SK-N-SH (cell line): ENCODE measurements around the gene KLB. TPM values are rescaled to one million over a fixed set of nuclear protein-coding genes. Genes with fewer than 3 reads are reported as not detected.

Experiments used
- CTCF ChIA-PET: fragments of 300-600, 350-600 bp; formaldehyde crosslinking; extraction: SDS; loops from one replicate; lab custom pipeline; 2021; lab: Yijun Ruan, JAX
- POLR2A ChIA-PET: fragments of 350-600 bp; sonication (Branson Sonifier 250); formaldehyde crosslinking; extraction: SDS; loops from one replicate; lab custom pipeline; 2020; ENCODE audit warnings: antibody characterized with exemption, inconsistent platforms; lab: Yijun Ruan, JAX
- DNase-seq: peaks from one replicate; pipeline ENCODE4 v3.0.0; 2012
- H2AFZ ChIP-seq: fragments of 200-600 bp; sonication (generic); 2 replicates; pipeline ENCODE4 v1.8.1; 2016; ENCODE audit warnings: antibody characterized with exemption, mild to moderate bottlenecking, low read depth
- H3F3A ChIP-seq: fragments of 200-600 bp; sonication (generic); replicated peaks from 2 replicates; pipeline ENCODE3; 2016; ENCODE audit warnings: antibody characterized with exemption, mild to moderate bottlenecking; ENCODE audit not compliant: insufficient read depth
- H3K27ac ChIP-seq, 2 experiments: fragments of 200-500 bp in 1 of 2; fragments of 200-600 bp in 1 of 2; sonication (Bioruptor generic) in 1 of 2; sonication (generic), shearing (Covaris generic) in 1 of 2; 2 replicates each; pipeline versions ENCODE4 v1.5.1 to v1.6.1; 2014 to 2016; ENCODE audit warnings: low read depth in 2 of 2, inconsistent platforms in 1 of 2, low read length in 1 of 2, mild to moderate bottlenecking in 1 of 2, mixed read lengths in 1 of 2
- H3K27me3 ChIP-seq: fragments of 200-600 bp; sonication (generic), shearing (Covaris generic); 2 replicates; pipeline ENCODE4 v1.6.1; 2016; ENCODE audit warnings: mixed run types; ENCODE audit not compliant: insufficient read depth
- H3K36me3 ChIP-seq, 2 experiments: fragments of 200-500 bp in 1 of 2; fragments of 200-600 bp in 1 of 2; sonication (Bioruptor generic) in 1 of 2; sonication (generic) in 1 of 2; replicated peaks in 1 of 2; 2 replicates each; pipeline versions ENCODE3 to v1.5.1; 2014 to 2016; ENCODE audit warnings: low read length in 1 of 2, mild to moderate bottlenecking in 1 of 2; ENCODE audit not compliant: insufficient read depth in 2 of 2, control insufficient read depth in 1 of 2
- H3K4me1 ChIP-seq, 2 experiments: fragments of 200-500 bp in 1 of 2; fragments of 200-600 bp in 1 of 2; sonication (Bioruptor generic) in 1 of 2; sonication (generic), shearing (Covaris generic) in 1 of 2; 2 replicates each; pipeline versions ENCODE4 v1.5.1 to v1.6.1; 2014 to 2016; ENCODE audit warnings: low read depth in 1 of 2, low read length in 1 of 2, mixed run types in 1 of 2; ENCODE audit not compliant: insufficient read depth in 2 of 2, control insufficient read depth in 1 of 2
- H3K4me2 ChIP-seq: fragments of 200-600 bp; sonication (generic), shearing (Covaris generic); 2 replicates; pipeline ENCODE4 v1.6.1; 2017; ENCODE audit warnings: mixed run types
- H3K4me3 ChIP-seq, 2 experiments: fragments of 200-500 bp in 1 of 2; fragments of 200-600 bp in 1 of 2; sonication (Bioruptor generic) in 1 of 2; sonication (generic), shearing (Covaris generic) in 1 of 2; 2 replicates each; pipeline versions ENCODE4 v1.5.1 to v1.8.1; 2014 to 2016; ENCODE audit warnings: low read depth in 2 of 2, inconsistent platforms in 1 of 2, low read length in 1 of 2, mild to moderate bottlenecking in 1 of 2, mixed read lengths in 1 of 2, moderate library complexity in 1 of 2
- H3K79me2 ChIP-seq: fragments of 200-600 bp; sonication (generic); 2 replicates; pipeline ENCODE4 v1.8.1; 2017; ENCODE audit warnings: mild to moderate bottlenecking; ENCODE audit not compliant: insufficient read depth
- H3K9ac ChIP-seq: fragments of 200-600 bp; sonication (generic); 2 replicates; pipeline ENCODE4 v1.6.1; 2017; ENCODE audit warnings: mixed run types
- H3K9me2 ChIP-seq: fragments of 200-600 bp; sonication (generic); 2 replicates; pipeline ENCODE4 v1.6.1; 2017; ENCODE audit warnings: mixed run types
- H3K9me3 ChIP-seq: fragments of 200-600 bp; sonication (generic); 2 replicates; pipeline ENCODE4 v1.6.1; 2017; ENCODE audit warnings: mixed run types, mild to moderate bottlenecking, moderate library complexity
- H4K20me1 ChIP-seq: fragments of 200-600 bp; sonication (generic); 2 replicates; pipeline ENCODE4 v1.6.1; 2017; ENCODE audit warnings: mild to moderate bottlenecking, mixed run types; ENCODE audit not compliant: insufficient read depth
- CHD2 ChIP-seq: fragments of 150-350 bp; IDR thresholded peaks from 2 replicates; pipeline ENCODE4 v1.6.1; 2018; ENCODE audit warnings: low read length; ENCODE audit not compliant: partially characterized antibody
- EP300 ChIP-seq, 2 experiments: IDR thresholded peaks; 2 replicates each; pipeline versions ENCODE4 v1.4.0 to v1.6.1; 2012; ENCODE audit warnings: borderline replicate concordance in 1 of 2, low read depth in 1 of 2, low read length in 1 of 2
- EZH2phosphoT487 ChIP-seq: fragments of 200-600 bp; sonication (generic); IDR thresholded peaks from 2 replicates; pipeline ENCODE4 v1.6.1; 2017; ENCODE audit warnings: low read depth, mixed run types, mild to moderate bottlenecking, antibody characterized with exemption, moderate library complexity, borderline replicate concordance
- FOXJ3 ChIP-seq: sonication (generic); formaldehyde crosslinking; IDR thresholded peaks from 2 replicates; pipeline ENCODE4 v1.5.1; 2020; ENCODE audit warnings: mild to moderate bottlenecking, missing genetic modification reagents
- FOXM1 ChIP-seq: IDR thresholded peaks from 2 replicates; pipeline ENCODE4 v1.4.0; 2012; ENCODE audit warnings: low read depth, mild to moderate bottlenecking
- GABPA ChIP-seq: IDR thresholded peaks from 2 replicates; pipeline ENCODE4 v1.4.0; 2012; ENCODE audit warnings: low read depth, mild to moderate bottlenecking
- GATA2 ChIP-seq: sonication (generic); formaldehyde crosslinking; IDR thresholded peaks from 2 replicates; pipeline ENCODE4 v1.5.0; 2020; ENCODE audit warnings: mild to moderate bottlenecking, missing genetic modification reagents
- IRF3 ChIP-seq: fragments of 150-350 bp; IDR thresholded peaks from 2 replicates; pipeline ENCODE4 v1.6.1; 2016; ENCODE audit warnings: mild to moderate bottlenecking, low read depth, low read length
- JUND ChIP-seq: IDR thresholded peaks from 2 replicates; pipeline ENCODE4 v1.4.0; 2012
- MXI1 ChIP-seq: IDR thresholded peaks from 2 replicates; pipeline ENCODE4 v1.6.1; 2012; ENCODE audit warnings: mild to moderate bottlenecking, low read depth, low read length, improper control_type of control experiment
- NRF1 ChIP-seq: IDR thresholded peaks from 2 replicates; pipeline ENCODE4 v1.6.1; 2012; ENCODE audit warnings: low read depth, mild to moderate bottlenecking, low read length
- PBX3 ChIP-seq: IDR thresholded peaks from 2 replicates; pipeline ENCODE4; 2012
- POLR2AphosphoS5 ChIP-seq: IDR thresholded peaks from 2 replicates; pipeline ENCODE4 v1.6.1; 2012; ENCODE audit warnings: low read depth, low read length
- REST ChIP-seq: IDR thresholded peaks from 2 replicates; pipeline ENCODE4 v1.6.1; 2012; ENCODE audit warnings: mild to moderate bottlenecking, low read depth, low read length, moderate library complexity
- SMC3 ChIP-seq: IDR thresholded peaks from 2 replicates; pipeline ENCODE4 v1.6.1; 2012; ENCODE audit warnings: low read depth, low read length, improper control_type of control experiment
- TEAD4 ChIP-seq: IDR thresholded peaks from 2 replicates; pipeline ENCODE4 v1.4.0; 2012; ENCODE audit warnings: mild to moderate bottlenecking, borderline replicate concordance; ENCODE audit not compliant: insufficient read depth
- USF1 ChIP-seq: IDR thresholded peaks from 2 replicates; pipeline ENCODE4 v1.4.0; 2012; ENCODE audit warnings: low read depth, borderline replicate concordance
- YY1 ChIP-seq: IDR thresholded peaks from 2 replicates; pipeline ENCODE4 v1.4.0; 2012; ENCODE audit warnings: low read depth, mild to moderate bottlenecking
- WGBS: methylation state at CpG from one replicate; pipeline ENCODE4 v1.1.6; 2017; ENCODE audit warnings: low lambda C conversion rate; 5-methylcytosine and 5-hydroxymethylcytosine counted together
- polyA plus RNA-seq, 3 experiments: library from polyadenylated mRNA; depleted of rRNA; stranded (reverse); fragments of >200 nt; gene quantifications; 2 replicates each; pipeline ENCODE4 v1.2.3, GENCODE V29; 2012

The KLB gene
- polyA plus RNA-seq, 1 of the 3 experiments (the other 2 are of a cell fraction), result not detected

- H3K9me3 ChIP-seq, result no peaks in the 10 kb centered on the region
- H3F3A ChIP-seq, result peaks cover 41% of the 10 kb centered on the region
- no peaks in the 10 kb centered on the region for H3K9me2 ChIP-seq
- ChIA-PET POLR2A (no interaction called here), CTCF (no interaction called here)
- DNase-seq, result no peak
- no peak overlapping the region for H3K4me2 ChIP-seq
- TF ChIP-seq GATA2 (CRISPR knock-in tag), result no peak
- no peak for TF ChIP-seq POLR2AphosphoS5
- no peak for TF ChIP-seq IRF3
- no peak for TF ChIP-seq FOXJ3 (CRISPR knock-in tag)
- H2AFZ ChIP-seq, result no peak overlapping the region
- WGBS, result 96% methylated on average over 59 of the region's 61 CpGs
- no peaks in the 10 kb centered on the region for H3K79me2 ChIP-seq
- H3K27me3 ChIP-seq, result no peaks in the 10 kb centered on the region
- peaks cover 21 to 24% of the 10 kb centered on the region in 2 experiments for H3K36me3 ChIP-seq
- H3K4me1 ChIP-seq, result no peaks in the 10 kb centered on the region
- H4K20me1 ChIP-seq, result 0 out of 2 replicates have a peak, but pooled peaks cover 3% of the 10 kb centered on the region
- H3K4me3 ChIP-seq, result no peak overlapping the region
- H3K9ac ChIP-seq, result no peak overlapping the region
- H3K27ac ChIP-seq, result no peak overlapping the region
Observed at GRCh38 chr4:39446842-39447573, 40.3 kb downstream of the KLB start.

GRCh38 chr4:39450618-39451017, 43.9 kb downstream of the KLB start:
- Histone ChIP-seq H3K27ac (peak overlapping the region in 1 of 2 experiments; percentile 5; a peak in 1 of 4 replicates), H3K4me1 (no peaks in the 10 kb centered on the region; a peak in 1 of 4 replicates), H3K9me2 (no peaks in the 10 kb centered on the region), H3K4me2 (no peak overlapping the region), H3F3A (peaks cover 71% of the 10 kb centered on the region), H2AFZ (no peak overlapping the region), H3K9ac (no peak overlapping the region), H4K20me1 (peaks cover 28% of the 10 kb centered on the region), H3K9me3 (no peaks in the 10 kb centered on the region), H3K36me3 (peaks cover 55 to 58% of the 10 kb centered on the region in 2 experiments), H3K4me3 (no peak overlapping the region), H3K27me3 (no peaks in the 10 kb centered on the region), H3K79me2 (peaks cover 10% of the 10 kb centered on the region; the same call in 1 of the 2 replicates)
- 97% methylated on average over 2 of the region's 2 CpGs for WGBS
- no peak for DNase-seq
- POLR2A ChIA-PET, result interaction anchor here (0.7 to 1.5 kb wide), 2 partner anchors 9 to 619 kb away, joined by 3 to 6 read pairs; partner anchors contain the start of genes LIAS and RPL9
- TF ChIP-seq CHD2 (no peak), JUND (no peak), PBX3 (no peak), EZH2phosphoT487 (no peak), EP300 (IDR thresholded peaks at IDR 0.05; ENCODE audit: borderline replicate concordance in 1 of 2, low read depth in 1 of 2, low read length in 1 of 2) (no peak), SMC3 (no peak), GABPA (no peak), FOXM1 (no peak), YY1 (no peak), TEAD4 (no peak), REST (no peak), NRF1 (no peak), MXI1 (no peak), USF1 (no peak)
- CTCF ChIA-PET, result no interaction called here
